GM19193 (cell line): Measurements from ENCODE around the gene ARID3B.

Experiments
- POLR2A ChIP-seq: IDR thresholded peaks from 4 replicates; pipeline ENCODE4 v1.6.1; 2011; ENCODE audit not compliant: insufficient read depth, insufficient read length; ENCODE audit errors: extremely low read depth

Gene ARID3B

GRCh38 chr15:74584779-74585178 is 43.8 kb downstream of the ARID3B start:
- TF ChIP-seq POLR2A = no peak

- no peak for TF ChIP-seq POLR2A
Observed at GRCh38 chr15:74585191-74585590, 44.2 kb downstream of the ARID3B start.

- TF ChIP-seq POLR2A = no peak
Observed at GRCh38 chr15:74585857-74586256, 44.8 kb downstream of the ARID3B start.

GRCh38 chr15:74589826-74590225 is 48.8 kb downstream of the ARID3B start:
- TF ChIP-seq POLR2A = no peak

- TF ChIP-seq POLR2A = no peak
Observed at GRCh38 chr15:74592222-74592621, 51.2 kb downstream of the ARID3B start.

- TF ChIP-seq POLR2A = no peak
Observed at GRCh38 chr15:74593122-74593521, 52.1 kb downstream of the ARID3B start.

GRCh38 chr15:74594455-74594854 is 53.4 kb downstream of the ARID3B start:
- no peak for TF ChIP-seq POLR2A

- no peak for TF ChIP-seq POLR2A
Observed at GRCh38 chr15:74595271-74595670, 54.3 kb downstream of the ARID3B start.

- TF ChIP-seq POLR2A = peak; percentile 81
Observed at GRCh38 chr15:74598126-74598842, 57.3 kb downstream of the ARID3B start.

- TF ChIP-seq POLR2A = no peak
Observed at GRCh38 chr15:74599156-74599555, 58.1 kb downstream of the ARID3B start.

GRCh38 chr15:74603026-74603788 is 62.2 kb downstream of the ARID3B start:
- TF ChIP-seq POLR2A = no peak

GRCh38 chr15:74603789-74604705 is 63.0 kb downstream of the ARID3B start:
- TF ChIP-seq POLR2A = no peak

- TF ChIP-seq POLR2A = no peak
Observed at GRCh38 chr15:74604983-74605794, 64.2 kb downstream of the ARID3B start.

- TF ChIP-seq POLR2A = no peak
Observed at GRCh38 chr15:74605795-74606150, 64.8 kb downstream of the ARID3B start.
